Keratinocyte (primary cell): Measurements from ENCODE around the gene RPL27A. TPM values are rescaled to one million over a fixed set of nuclear protein-coding genes. Genes with fewer than 3 reads are reported as not detected.

Experiments
- DNase-seq: peaks from one replicate; pipeline ENCODE4 v3.0.0-alpha.2; 2011; ENCODE audit warnings: low read depth, missing footprints, low spot score
- FAIRE-seq: peaks from 2 replicates; lab custom pipeline; 2011; peaks lifted over from hg19 to GRCh38; lab: Jason Lieb, UNC
- H2AFZ ChIP-seq: 2 replicates; pipeline ENCODE4 v1.6.0; 2012; ENCODE audit warnings: low read length, control low read depth, inconsistent platforms; ENCODE audit not compliant: control insufficient read depth
- H3K27ac ChIP-seq: 2 replicates; pipeline ENCODE4 v1.5.1; 2011; ENCODE audit warnings: low read length; ENCODE audit not compliant: control insufficient read depth, insufficient read depth
- H3K27me3 ChIP-seq: 3 replicates; pipeline ENCODE4 v1.6.0; 2011; ENCODE audit warnings: low read length; ENCODE audit not compliant: control insufficient read depth, insufficient read depth; ENCODE audit errors: extremely low read depth
- H3K36me3 ChIP-seq, 2 experiments: 2 replicates in 1 of 2; 3 replicates in 1 of 2; pipeline ENCODE4 v1.5.1; 2011; ENCODE audit warnings: low read length in 2 of 2, mild to moderate bottlenecking in 1 of 2; ENCODE audit not compliant: control insufficient read depth in 2 of 2, insufficient read depth in 2 of 2; ENCODE audit errors: extremely low read depth in 1 of 2
- H3K4me1 ChIP-seq: 3 replicates; pipeline ENCODE4 v1.5.1; 2011; ENCODE audit warnings: low read length; ENCODE audit not compliant: control insufficient read depth, insufficient read depth; ENCODE audit errors: extremely low read depth
- H3K4me2 ChIP-seq: 3 replicates; pipeline ENCODE4 v1.6.0; 2011; ENCODE audit warnings: low read depth, low read length; ENCODE audit not compliant: control insufficient read depth, insufficient read depth; ENCODE audit errors: extremely low read depth
- H3K4me3 ChIP-seq, 3 experiments: fragments of 200-600 bp in 1 of 3; sonication (generic) in 1 of 3; 2 replicates in 2 of 3; 3 replicates in 1 of 3; pipeline ENCODE4 v1.5.1; 2011 to 2016; ENCODE audit warnings: low read length in 3 of 3, mild to moderate bottlenecking in 3 of 3, control low read depth in 2 of 3, inconsistent platforms in 1 of 3, low read depth in 1 of 3, mixed read lengths in 1 of 3, mixed run types in 1 of 3, moderate library complexity in 1 of 3; ENCODE audit not compliant: control insufficient read depth in 2 of 3, insufficient read depth in 2 of 3; ENCODE audit errors: extremely low read depth in 1 of 3
- H3K79me2 ChIP-seq: 2 replicates; pipeline ENCODE4 v1.6.0; 2012; ENCODE audit warnings: low read length; ENCODE audit not compliant: control insufficient read depth, insufficient read depth
- H3K9ac ChIP-seq: 3 replicates; pipeline ENCODE4 v1.6.0; 2011; ENCODE audit warnings: low read length; ENCODE audit not compliant: control insufficient read depth, insufficient read depth; ENCODE audit errors: extremely low read depth
- H3K9me1 ChIP-seq: 3 replicates; pipeline ENCODE4 v1.6.0; 2011; ENCODE audit warnings: low read length; ENCODE audit not compliant: control insufficient read depth, insufficient read depth; ENCODE audit errors: extremely low read depth
- H3K9me3 ChIP-seq: 2 replicates; pipeline ENCODE4 v1.5.1; 2012; ENCODE audit warnings: low read depth, low read length; ENCODE audit not compliant: control insufficient read depth
- H4K20me1 ChIP-seq: 3 replicates; pipeline ENCODE4 v1.6.0; 2011; ENCODE audit warnings: low read length; ENCODE audit not compliant: control insufficient read depth, insufficient read depth; ENCODE audit errors: extremely low read depth
- EZH2 ChIP-seq: IDR thresholded peaks from one replicate; pipeline ENCODE4 v1.6.1; 2012; ENCODE audit warnings: inconsistent platforms, mild to moderate bottlenecking, low read length, moderate library complexity
- dilution Hi-C: fragments of 300-500 bp; cut with MboI; formaldehyde crosslinking; loops from one replicate; pipeline ENCODE4 v1.7.0; 2020; ENCODE audit warnings: low sequenced_read_pairs; ENCODE audit not compliant: extremely low pct_ligation_motif_present
- polyA plus RNA-seq, 5 experiments: library from polyadenylated mRNA; depleted of rRNA in 3 of 5; stranded (reverse) in 3 of 5; stranded (forward) in 1 of 5; unstranded in 1 of 5; fragments of >200 nt; gene quantifications; 1 replicate in 1 of 5; 2 replicates in 3 of 5; 3 replicates in 1 of 5; pipeline versions ENCODE4 v1.2.1 to v1.2.3, GENCODE V29; 2011 to 2012; ENCODE audit warnings: missing spikeins in 2 of 5, low read depth in 1 of 5, low replicate concordance in 1 of 5
- TF ChIP-seq, protein P1 (sequence below), 3 experiments: IDR thresholded peaks in 1 of 3; conservative IDR thresholded peaks in 1 of 3; optimal IDR thresholded peaks in 1 of 3; 2 replicates in 2 of 3; 3 replicates in 1 of 3; pipeline versions ENCODE3 to v1.5.1; 2011; ENCODE audit warnings: low read length in 3 of 3, mild to moderate bottlenecking in 3 of 3, moderate library complexity in 2 of 3, control low read depth in 1 of 3, inconsistent platforms in 1 of 3; ENCODE audit not compliant: insufficient read depth in 2 of 3; ENCODE audit errors: extremely low read depth in 1 of 3

Gene RPL27A
- polyA plus RNA-seq, 1 donor (not counting 4 experiments of a cell fraction or from before 2014, with no cell fraction given), result 1,483 TPM

DNA sequence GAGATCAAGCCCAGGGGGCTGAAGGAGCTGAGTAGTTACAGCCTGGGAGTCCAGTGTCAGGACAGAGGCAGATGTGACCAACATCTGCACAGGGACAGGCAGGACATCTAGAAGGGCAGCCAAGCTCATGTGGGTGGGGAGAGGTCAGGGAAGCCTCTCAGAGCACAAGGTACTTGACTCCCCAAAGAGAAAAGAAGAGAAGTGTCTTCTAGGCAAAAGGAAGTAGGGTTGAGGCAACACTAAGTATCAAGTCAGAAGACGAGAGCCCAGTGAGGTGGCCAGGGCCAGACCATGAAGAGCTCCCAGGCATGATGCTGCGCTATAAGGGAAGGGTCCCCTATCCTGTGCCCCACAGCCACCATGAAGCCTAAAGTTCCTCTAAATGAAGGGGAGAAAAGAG lies 21.5 kb downstream of the RPL27A start:
- peaks cover 13% of the 10 kb centered on the region for H3K4me1 ChIP-seq
- H3K27me3 ChIP-seq, result no peaks in the 10 kb centered on the region
- H3K4me3 ChIP-seq, result no peak overlapping the region
- H3K79me2 ChIP-seq, result peaks cover 4% of the 10 kb centered on the region
- H2AFZ ChIP-seq, result no peak overlapping the region
- no peaks in the 10 kb centered on the region for H3K9me3 ChIP-seq
- no peak overlapping the region for H3K4me2 ChIP-seq
- dilution Hi-C loops, result no loop called here
- H3K9ac ChIP-seq, result no peak overlapping the region
- H3K9me1 ChIP-seq, result no peaks in the 10 kb centered on the region
- FAIRE-seq (no peak), DNase-seq (no peak)
- no peaks in the 10 kb centered on the region for H4K20me1 ChIP-seq
- no peak overlapping the region for H3K27ac ChIP-seq
- TF ChIP-seq, protein P1, sequence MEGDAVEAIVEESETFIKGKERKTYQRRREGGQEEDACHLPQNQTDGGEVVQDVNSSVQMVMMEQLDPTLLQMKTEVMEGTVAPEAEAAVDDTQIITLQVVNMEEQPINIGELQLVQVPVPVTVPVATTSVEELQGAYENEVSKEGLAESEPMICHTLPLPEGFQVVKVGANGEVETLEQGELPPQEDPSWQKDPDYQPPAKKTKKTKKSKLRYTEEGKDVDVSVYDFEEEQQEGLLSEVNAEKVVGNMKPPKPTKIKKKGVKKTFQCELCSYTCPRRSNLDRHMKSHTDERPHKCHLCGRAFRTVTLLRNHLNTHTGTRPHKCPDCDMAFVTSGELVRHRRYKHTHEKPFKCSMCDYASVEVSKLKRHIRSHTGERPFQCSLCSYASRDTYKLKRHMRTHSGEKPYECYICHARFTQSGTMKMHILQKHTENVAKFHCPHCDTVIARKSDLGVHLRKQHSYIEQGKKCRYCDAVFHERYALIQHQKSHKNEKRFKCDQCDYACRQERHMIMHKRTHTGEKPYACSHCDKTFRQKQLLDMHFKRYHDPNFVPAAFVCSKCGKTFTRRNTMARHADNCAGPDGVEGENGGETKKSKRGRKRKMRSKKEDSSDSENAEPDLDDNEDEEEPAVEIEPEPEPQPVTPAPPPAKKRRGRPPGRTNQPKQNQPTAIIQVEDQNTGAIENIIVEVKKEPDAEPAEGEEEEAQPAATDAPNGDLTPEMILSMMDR (optimal IDR thresholded peaks at IDR 0.05 in 1 of 3, IDR thresholded peaks at IDR 0.05 in 1 of 3, conservative IDR thresholded peaks at IDR 0.05 in 1 of 3; ENCODE audit: extremely low read depth in 1 of 3, insufficient read depth in 2 of 3, low read length in 3 of 3), result no peak
- no peak for TF ChIP-seq EZH2
- H3K36me3 ChIP-seq, result peaks cover 26 to 39% of the 10 kb centered on the region in 2 experiments

DNA sequence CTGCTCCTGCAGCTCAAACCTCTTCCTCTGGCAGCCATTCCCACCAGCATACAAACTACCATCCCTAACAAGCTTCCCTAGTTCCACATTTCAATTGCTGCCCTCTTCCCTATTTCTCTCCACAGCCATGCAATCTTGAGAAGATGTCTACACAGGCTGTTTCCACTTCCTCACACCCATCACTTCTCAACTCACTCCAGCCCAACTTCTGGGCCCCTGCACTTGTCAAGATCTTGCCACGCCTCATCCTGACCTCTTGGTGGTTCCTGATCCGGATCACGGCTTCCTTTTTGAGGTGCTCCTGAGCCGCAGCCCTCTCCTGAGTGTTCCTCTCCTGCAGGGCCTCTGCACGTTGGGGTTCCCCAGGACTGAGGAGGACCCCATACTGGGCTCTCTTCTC lies 22.6 kb downstream of the RPL27A start:
- Histone ChIP-seq H2AFZ (no peak overlapping the region), H3K36me3 (peaks cover 25 to 31% of the 10 kb centered on the region in 2 experiments), H3K4me3 (no peak overlapping the region), H4K20me1 (no peaks in the 10 kb centered on the region), H3K27ac (no peak overlapping the region), H3K9ac (no peak overlapping the region), H3K4me1 (peaks cover 4% of the 10 kb centered on the region), H3K9me3 (no peaks in the 10 kb centered on the region), H3K27me3 (no peaks in the 10 kb centered on the region), H3K9me1 (no peaks in the 10 kb centered on the region), H3K79me2 (peaks cover 1% of the 10 kb centered on the region), H3K4me2 (no peak overlapping the region)
- DNase-seq (no peak), FAIRE-seq (no peak)
- dilution Hi-C loops, result no loop called here
- TF ChIP-seq, protein P1 (optimal IDR thresholded peaks at IDR 0.05 in 1 of 3, IDR thresholded peaks at IDR 0.05 in 1 of 3, conservative IDR thresholded peaks at IDR 0.05 in 1 of 3; ENCODE audit: extremely low read depth in 1 of 3, insufficient read depth in 2 of 3, low read length in 3 of 3), result no peak
- TF ChIP-seq EZH2, result no peak
